Endothelial cell of umbilical vein (primary cell): Measurements from ENCODE around the gene MATN1. TPM values are rescaled to one million over a fixed set of nuclear protein-coding genes. Genes with fewer than 3 reads are reported as not detected.

ENCODE experiments used
- BruUV-seq: library from RNA; stranded (reverse); fragments of 400-500 nt; replicated peaks from 2 replicates; lab custom pipeline; 2021; lab: Mats Ljungman, UMichigan
- CTCF ChIA-PET: fragments of 300-600, 350-600 bp; sonication (Branson Sonifier 250); formaldehyde crosslinking; loops from one replicate; lab custom pipeline; 2021; ENCODE audit warnings: antibody characterized with exemption, inconsistent platforms; lab: Charles Lee
- POLR2A ChIA-PET: fragments of 300-600, 350-600 bp; sonication (Branson Sonifier 250); formaldehyde crosslinking; loops from one replicate; lab custom pipeline; 2021; ENCODE audit warnings: antibody characterized with exemption, inconsistent platforms; lab: Charles Lee
- DNase-seq: peaks from one replicate; pipeline ENCODE4 v3.0.0-alpha.2; 2011; ENCODE audit warnings: low read depth, low spot score
- FAIRE-seq: peaks from 2 replicates; lab custom pipeline; 2011; peaks lifted over from hg19 to GRCh38; lab: Jason Lieb, UNC
- H2AFZ ChIP-seq: 2 replicates; pipeline ENCODE4 v1.6.0; 2012; ENCODE audit warnings: low read depth, low read length, control low read depth, inconsistent platforms
- H3K27ac ChIP-seq: 2 replicates; pipeline ENCODE4 v1.5.1; 2011; ENCODE audit warnings: low read depth, mild to moderate bottlenecking, control low read depth, low read length, moderate library complexity; ENCODE audit not compliant: insufficient read depth
- H3K27me3 ChIP-seq, 2 experiments: 2 replicates each; pipeline versions ENCODE4 v1.6.0 to v1.6.1; 2011; ENCODE audit warnings: low read length in 2 of 2, mixed read lengths in 1 of 2; ENCODE audit not compliant: control insufficient read depth in 2 of 2, insufficient read depth in 2 of 2
- H3K36me3 ChIP-seq, 2 experiments: 2 replicates in 1 of 2; 3 replicates in 1 of 2; pipeline ENCODE4 v1.5.1; 2011; ENCODE audit warnings: low read length in 2 of 2, mild to moderate bottlenecking in 1 of 2, moderate library complexity in 1 of 2; ENCODE audit not compliant: control insufficient read depth in 2 of 2, insufficient read depth in 2 of 2; ENCODE audit errors: extremely low read depth in 1 of 2
- H3K4me1 ChIP-seq: 3 replicates; pipeline ENCODE4 v1.5.1; 2011; ENCODE audit warnings: mild to moderate bottlenecking, low read length; ENCODE audit not compliant: control insufficient read depth, insufficient read depth; ENCODE audit errors: extremely low read depth
- H3K4me2 ChIP-seq: 2 replicates; pipeline ENCODE4 v1.6.1; 2011; ENCODE audit warnings: low read length, control low read depth, mixed read lengths; ENCODE audit not compliant: insufficient read depth
- H3K4me3 ChIP-seq, 3 experiments: fragments of 200-600 bp in 1 of 3; sonication (generic), shearing (Covaris generic) in 1 of 3; replicated peaks in 1 of 3; 2 replicates each; pipeline ENCODE4 v1.5.1; 2011 to 2016; ENCODE audit warnings: control low read depth in 3 of 3, low read length in 3 of 3, mild to moderate bottlenecking in 2 of 3, inconsistent platforms in 1 of 3, low read depth in 1 of 3, moderate library complexity in 1 of 3; ENCODE audit not compliant: insufficient read depth in 1 of 3
- H3K79me2 ChIP-seq: 2 replicates; pipeline ENCODE4 v1.6.0; 2012; ENCODE audit warnings: low read length, inconsistent platforms; ENCODE audit not compliant: control insufficient read depth, insufficient read depth
- H3K9ac ChIP-seq: replicated peaks from 2 replicates; pipeline ENCODE3; 2011; ENCODE audit warnings: low read length, control low read depth; ENCODE audit not compliant: insufficient read depth; ENCODE audit errors: extremely low read depth
- H3K9me1 ChIP-seq: replicated peaks from 3 replicates; pipeline ENCODE4 v1.6.0; 2011; ENCODE audit warnings: mild to moderate bottlenecking, low read length; ENCODE audit not compliant: control insufficient read depth, insufficient read depth; ENCODE audit errors: extremely low read depth
- H3K9me3 ChIP-seq: replicated peaks from 2 replicates; pipeline ENCODE4 v1.5.1; 2012; ENCODE audit warnings: low read length, inconsistent platforms; ENCODE audit not compliant: control insufficient read depth, insufficient read depth
- H4K20me1 ChIP-seq: replicated peaks from 2 replicates; pipeline ENCODE3; 2011; ENCODE audit warnings: mild to moderate bottlenecking, low read length; ENCODE audit not compliant: control insufficient read depth, insufficient read depth; ENCODE audit errors: extremely low read depth
- CTCF ChIP-seq, 2 donors: IDR thresholded peaks; 1 replicate in 1 of 2; 2 replicates in 1 of 2; pipeline ENCODE4 v1.5.1; 2011; ENCODE audit warnings: low read length in 2 of 2, mild to moderate bottlenecking in 2 of 2, moderate library complexity in 2 of 2, control low read depth in 1 of 2, inconsistent platforms in 1 of 2, low read depth in 1 of 2; ENCODE audit not compliant: insufficient read depth in 1 of 2; ENCODE audit errors: extremely low read depth in 1 of 2
- EZH2 ChIP-seq: IDR thresholded peaks from 2 replicates; pipeline ENCODE4 v1.6.1; 2012; ENCODE audit warnings: borderline replicate concordance, low read depth, mild to moderate bottlenecking, moderate library complexity, low read length, inconsistent platforms; ENCODE audit not compliant: severe bottlenecking
- FOS ChIP-seq: IDR thresholded peaks from 2 replicates; pipeline ENCODE4 v1.6.1; 2011; ENCODE audit warnings: mild to moderate bottlenecking, low read length, moderate library complexity, borderline replicate concordance; ENCODE audit not compliant: insufficient read depth
- GATA2 ChIP-seq: IDR thresholded peaks from 2 replicates; pipeline ENCODE4 v1.7.0; 2011; ENCODE audit warnings: low read depth, mild to moderate bottlenecking, moderate library complexity, mixed read lengths, low read length; ENCODE audit not compliant: insufficient read length, insufficient read depth
- JUN ChIP-seq: IDR thresholded peaks from 2 replicates; pipeline ENCODE4 v1.6.1; 2011; ENCODE audit warnings: borderline replicate concordance, low read depth; ENCODE audit not compliant: insufficient read length, insufficient read depth
- MAX ChIP-seq: IDR thresholded peaks from 2 replicates; pipeline ENCODE4 v1.6.1; 2011; ENCODE audit not compliant: insufficient read depth, insufficient read length
- MYC ChIP-seq: IDR thresholded peaks from one replicate; pipeline ENCODE4 v1.6.1; 2011; ENCODE audit warnings: mild to moderate bottlenecking, low read depth, low read length
- POLR2A ChIP-seq: IDR thresholded peaks from 2 replicates; pipeline ENCODE4 v1.6.1; 2012; ENCODE audit warnings: low read depth, mild to moderate bottlenecking, control low read depth, low read length
- POLR2AphosphoS5 ChIP-seq: IDR thresholded peaks from 2 replicates; pipeline ENCODE4 v1.6.1; 2012; ENCODE audit warnings: low read depth, mild to moderate bottlenecking, control low read depth, low read length, moderate library complexity; ENCODE audit not compliant: insufficient read depth
- dilution Hi-C: fragments of 300-500 bp; cut with MboI; formaldehyde crosslinking; loops from one replicate; pipeline ENCODE4 v1.15.0; 2019; ENCODE audit warnings: low sequenced_read_pairs; ENCODE audit not compliant: extremely low pct_ligation_motif_present
- intact Hi-C: fragments of 100-400 bp; cut with micrococcal nuclease; formaldehyde crosslinking; loops from one replicate; pipeline ENCODE4 v1.10.0; 2022
- polyA plus RNA-seq, 4 experiments: library from polyadenylated mRNA; depleted of rRNA in 3 of 4; stranded (reverse) in 3 of 4; unstranded in 1 of 4; fragments of >200 nt; gene quantifications; 2 replicates each; pipeline versions ENCODE4 v1.2.1 to v1.2.3, GENCODE V29; 2011 to 2012; ENCODE audit warnings: missing spikeins in 1 of 4
- total RNA-seq: library from RNA; stranded (reverse); gene quantifications from 2 replicates; pipeline ENCODE4 v1.2.3, GENCODE V29; 2021

Gene MATN1
- total and polyA plus RNA-seq, 2 donors (not counting 3 experiments of a cell fraction or from before 2014, with no cell fraction given) = 0.29 to 0.36 TPM

- no peaks in the 10 kb centered on the region for H3K4me1 ChIP-seq
- no peaks in the 10 kb centered on the region for H3K9me1 ChIP-seq
- H3K9ac ChIP-seq = no peak overlapping the region
- intact Hi-C loops (no loop called here), dilution Hi-C loops (no loop called here)
- no peak for FAIRE-seq
- no TSS peak for BruUV-seq
- no peak for DNase-seq
- no peak overlapping the region for H3K27ac ChIP-seq
- CTCF ChIA-PET = interaction anchor here (0.8 kb wide), 1 partner anchor 16 kb away, joined by 3 read pairs; no protein-coding TSS in a partner anchor
- no peaks in the 10 kb centered on the region for H4K20me1 ChIP-seq
- POLR2A ChIA-PET = no interaction called here
- H2AFZ ChIP-seq = no peak overlapping the region
- H3K79me2 ChIP-seq = no peaks in the 10 kb centered on the region
- TF ChIP-seq FOS = no peak
- H3K4me3 ChIP-seq = no peak overlapping the region
- no peaks in the 10 kb centered on the region for H3K9me3 ChIP-seq
- no peaks in the 10 kb centered on the region for H3K27me3 ChIP-seq
- no peaks in the 10 kb centered on the region for H3K36me3 ChIP-seq
- no peak overlapping the region for H3K4me2 ChIP-seq
These were observed 52.9 kb downstream of the MATN1 start for GRCh38 chr1:30670240-30671060.

- no peak for TF ChIP-seq CTCF (IDR thresholded peaks at IDR 0.05; ENCODE audit: extremely low read depth in 1 of 2, insufficient read depth in 1 of 2, low read depth in 1 of 2, low read length in 2 of 2)
- TF ChIP-seq POLR2A = no peak
- TF ChIP-seq POLR2AphosphoS5 = no peak
- no peak for TF ChIP-seq EZH2
- no peak for TF ChIP-seq MYC
- no peak for TF ChIP-seq JUN
- TF ChIP-seq GATA2 = no peak
- TF ChIP-seq MAX = no peak
- no peak for TF ChIP-seq FOS
- dilution Hi-C loops = no loop called here
- H3K4me3 ChIP-seq = no peak overlapping the region
- DNase-seq (no peak), FAIRE-seq (no peak)
- no peak overlapping the region for H2AFZ ChIP-seq
- CTCF ChIA-PET = no interaction called here
- no peak overlapping the region for H3K27ac ChIP-seq
- no peaks in the 10 kb centered on the region for H3K27me3 ChIP-seq
- H3K79me2 ChIP-seq = no peaks in the 10 kb centered on the region
- BruUV-seq = no TSS peak
- no peaks in the 10 kb centered on the region for H3K9me1 ChIP-seq
- H3K4me1 ChIP-seq = no peaks in the 10 kb centered on the region
- intact Hi-C loops = no loop called here
- no peak overlapping the region for H3K4me2 ChIP-seq
- POLR2A ChIA-PET = no interaction called here
- no peak overlapping the region for H3K9ac ChIP-seq
- H3K36me3 ChIP-seq = no peaks in the 10 kb centered on the region
- H4K20me1 ChIP-seq = no peaks in the 10 kb centered on the region
- H3K9me3 ChIP-seq = no peaks in the 10 kb centered on the region
These were observed 54.6 kb downstream of the MATN1 start for GRCh38 chr1:30668546-30669327.
